GM12892 (cell line): ENCODE data around the gene RPTOR.

Experiments
- DNase-seq: peaks from one replicate; pipeline ENCODE4 v3.0.0; 2011; ENCODE audit not compliant: insufficient read length
- FAIRE-seq: peaks from 2 replicates; lab custom pipeline; 2011; peaks lifted over from hg19 to GRCh38; lab: Jason Lieb, UNC
- POLR2A ChIP-seq: IDR thresholded peaks from 2 replicates; pipeline ENCODE4 v1.6.1; 2011; ENCODE audit warnings: low read depth, low read length, control low read depth
- POLR2AphosphoS5 ChIP-seq: IDR thresholded peaks from 2 replicates; pipeline ENCODE4 v1.6.1; 2011; ENCODE audit warnings: low read depth, low read length, control low read depth
- TAF1 ChIP-seq: IDR thresholded peaks from 2 replicates; pipeline ENCODE4 v1.6.1; 2011; ENCODE audit warnings: low read depth, mild to moderate bottlenecking, control low read depth, low read length, borderline replicate concordance

RPTOR gene

DNA sequence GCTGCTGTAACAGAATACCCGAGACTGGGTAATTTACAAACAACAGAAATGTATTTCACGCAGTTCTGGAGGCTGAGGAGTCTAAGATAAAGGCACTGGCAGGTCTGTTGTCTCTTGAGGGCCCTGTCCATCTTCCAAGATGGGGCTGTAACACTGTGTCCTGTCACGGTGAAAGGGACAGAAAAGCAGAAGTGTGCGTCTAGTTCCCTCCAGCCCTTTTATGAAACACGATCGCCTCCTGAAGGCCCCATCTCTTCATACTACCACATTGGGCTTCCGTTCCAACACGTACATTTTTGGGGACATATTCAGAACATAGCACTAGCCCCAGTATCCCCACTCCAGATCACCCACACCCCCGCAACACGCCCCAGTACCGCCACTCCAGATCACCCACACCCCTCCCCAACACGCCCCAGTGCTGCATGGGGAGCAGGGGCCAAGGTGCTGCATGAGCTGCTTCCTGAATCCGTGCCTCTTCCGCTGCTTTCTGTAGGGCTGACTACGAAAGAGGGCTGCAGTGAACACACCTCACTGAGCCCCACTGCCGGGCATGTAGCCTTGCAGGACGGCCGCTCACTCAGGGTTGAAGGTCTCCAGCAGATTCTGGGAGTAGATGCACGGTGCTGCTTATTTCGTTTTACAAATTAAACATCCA lies 91.9 kb downstream of the RPTOR start:
- DNase-seq = no peak
- FAIRE-seq = no peak
- TF ChIP-seq POLR2A = no peak
- no peak for TF ChIP-seq TAF1
- no peak for TF ChIP-seq POLR2AphosphoS5

DNA sequence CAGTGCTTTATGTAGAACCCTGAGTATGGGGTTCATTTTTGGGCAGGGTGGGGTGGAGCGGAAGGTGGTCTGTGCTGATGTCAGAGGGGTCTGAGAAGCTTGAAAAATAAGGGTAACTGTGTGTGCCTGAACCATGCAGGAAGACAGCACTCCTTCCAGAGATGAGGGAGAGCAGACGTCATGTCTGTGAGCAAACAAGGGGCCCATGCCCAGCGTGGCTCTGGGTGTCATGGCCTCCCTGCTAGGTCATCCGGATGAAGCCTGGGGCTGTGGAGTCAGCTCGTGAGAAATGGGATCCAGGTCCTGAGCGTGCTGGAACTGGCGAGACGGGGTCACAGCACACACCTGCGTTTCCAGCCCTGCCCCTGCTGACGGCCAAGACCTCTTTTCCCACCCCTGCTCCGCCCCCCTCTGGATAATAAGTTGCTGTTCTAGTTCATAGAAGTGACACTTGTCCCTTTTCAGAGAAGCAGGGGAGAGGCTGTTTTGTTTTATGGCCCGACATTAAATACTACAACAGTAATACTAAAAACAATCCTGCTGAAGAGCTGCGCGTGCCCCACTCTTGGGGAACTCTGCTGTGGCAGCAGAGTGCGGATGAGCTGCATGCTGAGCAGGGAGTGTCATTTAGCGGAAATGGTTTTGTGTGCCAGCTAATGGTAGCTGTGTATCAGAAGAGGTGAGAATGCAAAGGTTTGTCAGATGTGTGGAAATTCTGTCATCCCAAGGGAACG lies 92.6 kb downstream of the RPTOR start:
- FAIRE-seq (no peak), DNase-seq (no peak)
- TF ChIP-seq TAF1 (no peak), POLR2AphosphoS5 (no peak), POLR2A (no peak)

DNA sequence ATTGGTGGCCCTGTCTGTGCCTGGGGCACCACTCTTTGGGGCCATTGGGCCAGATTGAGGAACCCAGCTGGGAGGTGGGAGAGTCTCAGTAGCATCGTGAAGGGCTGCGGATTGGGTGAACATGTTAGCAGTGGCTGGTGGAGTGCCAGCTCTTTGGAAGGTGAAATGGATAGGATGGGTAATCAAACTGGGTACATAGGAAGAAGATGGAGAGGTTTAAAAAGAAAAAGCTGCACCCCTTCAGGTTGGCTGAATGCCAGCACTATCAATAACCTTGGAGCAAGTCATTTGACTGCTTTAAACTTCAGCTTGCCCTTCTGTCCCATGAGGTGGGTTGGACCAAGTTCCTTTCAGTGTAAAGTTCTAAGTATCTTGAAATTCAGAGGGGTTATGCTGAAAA lies 95.0 kb downstream of the RPTOR start:
- FAIRE-seq = no peak
- DNase-seq = no peak
- TF ChIP-seq TAF1 (no peak), POLR2AphosphoS5 (no peak), POLR2A (no peak)

DNA sequence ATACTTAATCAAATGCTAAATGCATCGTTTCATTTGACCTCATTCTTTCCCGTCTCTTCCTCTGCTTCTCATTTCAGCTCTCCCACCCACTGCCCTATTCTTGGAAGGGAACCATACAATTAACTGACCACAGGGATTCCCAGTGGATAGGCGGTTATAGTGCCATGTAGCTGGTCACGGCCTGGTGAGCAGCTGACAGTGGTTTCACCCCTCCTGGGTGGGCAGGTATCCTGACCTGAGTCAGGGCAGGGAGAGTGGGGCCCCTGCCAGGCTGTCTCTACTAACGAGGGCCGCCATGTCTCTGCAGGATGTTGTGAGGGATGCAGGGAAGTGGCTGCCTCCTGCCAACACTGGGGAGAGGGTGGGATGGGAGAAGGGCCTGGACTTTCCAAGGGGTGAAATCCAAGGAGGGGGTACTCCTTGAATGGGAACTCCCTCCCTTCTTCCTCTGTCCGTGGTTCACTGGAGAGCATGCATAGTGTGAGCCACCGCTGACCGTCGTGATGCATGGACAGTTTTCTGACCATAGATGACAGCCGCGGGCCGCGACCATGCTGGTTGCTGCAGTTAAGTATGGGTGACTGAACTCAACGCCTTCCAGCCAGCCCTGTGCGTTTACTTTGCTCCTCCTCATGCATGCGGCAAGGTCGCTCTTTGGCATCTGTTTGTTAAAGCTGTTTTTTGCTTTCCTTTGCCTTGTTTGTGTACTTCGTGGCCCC lies 95.9 kb downstream of the RPTOR start:
- no peak for TF ChIP-seq TAF1
- TF ChIP-seq POLR2A = no peak
- TF ChIP-seq POLR2AphosphoS5 = no peak
- FAIRE-seq = peak; percentile 24
- no peak for DNase-seq

DNA sequence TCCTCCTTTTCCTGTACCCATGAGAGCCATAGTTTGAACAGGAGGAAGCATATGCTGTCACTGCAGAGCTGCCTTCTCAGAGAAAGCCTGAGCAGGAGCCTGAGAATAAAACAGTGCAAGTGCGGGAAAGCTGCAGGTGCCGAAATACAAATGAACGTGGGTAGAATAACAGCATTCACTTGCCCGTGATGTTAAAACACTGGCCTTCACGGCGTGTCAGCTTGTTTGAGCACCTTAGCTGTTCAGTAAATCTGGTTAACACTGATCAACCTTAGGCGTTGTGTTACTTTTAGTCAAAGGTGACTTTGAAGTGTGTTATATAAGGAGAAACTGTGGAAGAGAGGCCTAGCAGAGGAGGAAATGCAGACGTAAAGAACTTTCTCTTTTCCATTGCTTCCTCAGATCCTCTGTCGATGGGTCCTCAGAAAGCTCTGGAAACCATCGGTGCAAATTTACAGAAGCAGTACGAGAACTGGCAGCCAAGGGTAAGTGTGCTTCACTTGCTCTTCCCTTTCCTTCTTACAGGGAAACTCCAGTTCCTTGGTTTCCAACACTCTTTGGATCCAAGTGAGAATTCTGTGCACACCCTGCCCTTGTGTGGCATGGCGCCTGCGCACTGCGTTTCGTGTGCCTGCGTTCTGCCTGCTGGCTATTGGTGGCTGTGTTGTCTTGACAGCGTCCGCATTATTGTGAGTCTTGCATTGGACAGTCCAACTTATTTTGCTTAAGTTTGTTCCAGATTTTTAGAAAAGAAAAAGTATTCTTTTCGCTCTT lies 98.9 kb downstream of the RPTOR start:
- TF ChIP-seq POLR2AphosphoS5 (no peak), POLR2A (no peak), TAF1 (no peak)
- no peak for FAIRE-seq
- DNase-seq = no peak

DNA sequence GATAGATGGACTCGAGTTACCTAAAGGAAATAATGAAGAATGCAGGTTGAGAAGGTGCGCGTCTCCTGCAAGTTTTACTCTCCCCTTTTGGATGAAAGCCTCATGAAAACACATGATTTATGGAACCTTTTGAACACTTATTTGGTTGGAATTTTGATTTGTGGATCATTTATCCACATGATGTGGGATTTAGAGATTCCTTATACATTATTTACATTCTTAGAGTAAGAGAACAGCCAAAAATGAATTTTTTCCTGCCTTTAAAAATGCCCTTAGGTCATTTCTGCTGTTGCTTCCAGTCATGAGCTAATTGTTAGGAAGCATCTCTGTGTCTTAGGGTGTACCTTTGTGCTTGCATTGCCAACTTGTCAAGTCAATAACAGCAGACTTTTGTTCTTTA lies 99.9 kb downstream of the RPTOR start:
- DNase-seq (no peak), FAIRE-seq (no peak)

DNA sequence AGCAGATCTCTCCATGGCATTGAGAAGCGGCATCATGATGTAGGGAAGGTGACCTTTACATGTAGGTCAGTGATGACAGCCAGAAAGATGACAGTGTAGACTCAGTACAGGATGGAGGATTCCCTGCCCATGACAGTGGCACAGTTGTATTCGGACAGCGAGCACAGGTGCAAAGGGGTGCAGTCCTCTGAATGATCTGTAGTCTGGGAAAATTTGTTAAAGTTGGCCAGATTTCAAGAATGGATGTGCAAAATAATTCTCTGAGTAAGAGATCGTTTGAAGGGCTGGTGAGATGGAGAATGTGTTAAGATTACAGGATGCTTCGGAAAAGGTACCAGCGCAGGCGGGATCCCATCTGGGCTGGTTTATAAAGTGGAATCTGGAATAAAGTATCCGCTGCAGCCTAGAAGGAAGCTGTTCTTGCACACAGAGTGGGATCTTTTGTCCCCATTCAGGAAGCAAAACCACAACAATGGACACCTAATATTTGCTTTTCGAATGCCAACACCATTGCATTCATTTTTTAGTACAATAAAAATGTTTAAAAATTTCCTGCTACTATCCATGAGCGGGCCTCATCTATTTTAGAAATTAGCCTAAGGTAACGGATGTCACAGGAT lies 101.2 kb downstream of the RPTOR start:
- FAIRE-seq = no peak

More for the DNA sequence above, 99.9 kb downstream of the RPTOR start:
- TF ChIP-seq TAF1 (no peak), POLR2A (no peak), POLR2AphosphoS5 (no peak)

DNA sequence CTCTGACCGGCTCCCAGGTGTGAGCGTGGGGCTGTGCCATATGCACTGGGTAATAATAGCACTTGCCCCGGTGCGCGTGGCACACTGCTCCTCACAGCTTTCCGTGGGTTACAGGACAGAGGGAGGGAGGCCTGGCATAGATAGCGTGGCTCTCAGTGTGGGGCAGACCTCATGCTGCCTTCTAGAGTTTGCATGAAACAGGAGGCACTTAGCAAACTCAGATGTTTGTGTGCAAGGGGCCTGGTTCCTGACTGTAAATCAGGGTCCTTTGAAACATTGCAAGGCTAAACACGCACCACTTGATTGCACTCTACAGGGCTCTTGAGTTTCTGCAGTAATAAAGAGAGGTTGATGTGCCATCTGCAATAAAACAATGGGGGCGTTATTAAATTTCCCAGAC lies 101.7 kb downstream of the RPTOR start:
- DNase-seq (no peak), FAIRE-seq (no peak)

More for the DNA sequence above, 101.2 kb downstream of the RPTOR start:
- DNase-seq = no peak
- TF ChIP-seq POLR2AphosphoS5 (no peak), TAF1 (no peak), POLR2A (no peak)

DNA sequence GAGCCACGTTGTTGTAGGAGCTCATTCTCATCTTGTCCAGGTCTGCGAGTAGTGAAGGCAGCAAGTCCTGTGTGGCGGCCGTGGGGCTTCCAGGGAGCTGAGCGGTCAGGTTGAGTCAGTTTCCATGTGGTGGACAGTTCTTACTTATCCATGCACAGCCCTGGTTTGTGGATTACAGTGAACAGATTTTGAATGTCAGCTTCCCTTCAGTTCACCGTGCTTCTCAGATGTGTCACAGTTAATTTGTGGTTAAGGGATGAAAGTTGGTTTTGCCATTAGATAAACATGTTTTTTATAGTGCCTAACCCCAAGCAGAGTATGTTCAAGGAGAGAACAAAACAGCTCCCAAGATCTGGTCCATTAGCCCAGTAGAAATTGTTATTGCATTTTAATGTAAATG lies 103.1 kb downstream of the RPTOR start:
- DNase-seq (no peak), FAIRE-seq (no peak)
- no peak for TF ChIP-seq POLR2A
- TF ChIP-seq POLR2AphosphoS5 = no peak
- TF ChIP-seq TAF1 = no peak

More for the DNA sequence above, 101.7 kb downstream of the RPTOR start:
- TF ChIP-seq TAF1 = no peak
- TF ChIP-seq POLR2AphosphoS5 = no peak
- no peak for TF ChIP-seq POLR2A

DNA sequence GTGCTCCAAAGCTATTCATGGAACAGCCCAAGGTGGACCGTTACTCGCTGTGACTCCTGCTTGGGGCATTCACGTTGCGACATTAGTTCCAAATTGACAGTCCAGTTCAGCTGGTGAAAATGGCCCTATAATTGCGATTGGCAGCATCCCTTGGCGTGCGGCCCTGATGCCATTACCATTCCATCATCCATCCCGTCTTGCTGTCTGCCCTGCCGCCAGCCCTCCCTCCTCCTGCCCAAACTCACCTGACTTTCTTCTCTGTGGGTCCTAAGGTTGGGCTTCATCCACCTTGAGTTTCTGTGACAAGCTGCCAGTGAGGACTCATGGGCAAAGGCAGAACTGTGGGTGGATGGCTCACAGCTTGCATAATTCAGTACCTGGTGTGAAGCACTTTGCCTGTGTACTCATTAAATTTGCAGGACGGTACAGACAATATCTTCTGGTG lies 104.6 kb downstream of the RPTOR start:
- no peak for FAIRE-seq
- DNase-seq = no peak
- TF ChIP-seq POLR2AphosphoS5 (no peak), TAF1 (no peak), POLR2A (no peak)

DNA sequence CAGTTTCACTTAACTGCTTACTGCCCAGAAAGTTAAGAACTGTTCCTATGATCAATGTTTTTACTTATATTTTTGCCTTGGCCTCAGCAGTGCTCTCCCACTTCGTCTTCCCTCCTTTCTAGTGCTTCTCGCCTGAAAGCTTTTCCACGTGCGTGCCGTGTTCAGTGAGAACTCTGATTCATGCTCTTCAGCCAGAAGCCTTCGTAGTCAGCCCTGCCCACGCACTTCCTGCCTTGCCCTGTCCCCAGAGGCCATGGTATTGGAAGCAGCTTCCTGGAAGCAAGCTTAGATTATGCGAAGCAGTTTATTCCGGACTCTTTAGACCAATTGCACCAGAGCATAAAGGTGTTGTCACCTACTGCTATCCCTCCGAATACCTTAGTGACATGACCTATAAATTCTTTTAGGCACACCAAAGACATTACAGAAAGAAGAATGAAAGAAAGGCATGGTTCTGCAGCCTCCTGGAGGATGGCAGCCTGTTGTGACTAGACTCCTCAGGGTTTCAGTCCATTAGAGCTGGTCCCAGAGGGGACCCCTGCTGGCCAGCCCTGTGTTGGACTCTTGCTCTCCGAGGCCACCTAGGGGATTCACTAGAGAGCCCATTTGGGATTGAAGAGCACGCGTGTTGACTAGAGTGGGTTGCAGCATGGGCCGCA lies 105.2 kb downstream of the RPTOR start:
- FAIRE-seq = no peak
- no peak for DNase-seq
- no peak for TF ChIP-seq TAF1
- TF ChIP-seq POLR2AphosphoS5 = no peak
- no peak for TF ChIP-seq POLR2A
